Upper lobe of right lung (tissue), 1 donor: ENCODE results near the gene INTU. TPM values are rescaled to one million over a fixed set of nuclear protein-coding genes. Genes with fewer than 3 reads are reported as not detected.
A peak's percentile ranks its signal among the peaks of the same experiment; 100 is the strongest.

Experiments used
- ATAC-seq: fragments of 200-7000 bp; cut with Tn5 transposase; one replicate; pipeline ENCODE4 v1.9.1; 2020; ENCODE audit warnings: mild to moderate bottlenecking, moderate library complexity
- DNase-seq: peaks from one replicate; pipeline ENCODE4 v3.0.0-alpha.2; 2020
- H3K27ac ChIP-seq: fragments of 200-600 bp; one replicate; pipeline ENCODE4 v1.8.0; 2022
- H3K27me3 ChIP-seq: fragments of 200-600 bp; one replicate; pipeline ENCODE4 v1.8.0; 2022; ENCODE audit warnings: mild to moderate bottlenecking
- H3K36me3 ChIP-seq: fragments of 200-600 bp; one replicate; pipeline ENCODE4 v1.8.0; 2022
- H3K4me1 ChIP-seq: fragments of 200-600 bp; one replicate; pipeline ENCODE4 v1.8.0; 2022
- H3K4me3 ChIP-seq: fragments of 200-600 bp; one replicate; pipeline ENCODE4 v1.8.0; 2022; ENCODE audit warnings: mild to moderate bottlenecking
- H3K9me3 ChIP-seq: fragments of 200-600 bp; one replicate; pipeline ENCODE4 v1.8.0; 2022
- CTCF ChIP-seq: fragments of 200-600 bp; IDR thresholded peaks from one replicate; pipeline ENCODE4 v1.8.0; 2022; ENCODE audit warnings: antibody characterized with exemption
- intact Hi-C: fragments of 100-400 bp; cut with DNase I; formaldehyde crosslinking; loops from one replicate; pipeline ENCODE4 v1.11.0; 2022
- total RNA-seq: library from RNA; stranded (reverse); fragmentation: NEBNext Ultra II Directional; extraction: Animal tissue kit (Norgen Biotek cat#: 25700); gene quantifications from one replicate; pipeline ENCODE4 v1.2.1, GENCODE V29; 2021
- donor health status: DM: no; HTN: yes; CAD: no; lungs with severe emphysema.

Gene INTU
- total RNA-seq, 1 donor from 2014 or later, result 11.4 TPM

- H3K27me3 ChIP-seq, result peaks cover 34% of the 10 kb centered on the region
- intact Hi-C loops, result no loop called here
- H3K9me3 ChIP-seq, result no peaks in the 10 kb centered on the region
- no peaks in the 10 kb centered on the region for H3K36me3 ChIP-seq
- no peak overlapping the region for H3K4me3 ChIP-seq
- H3K27ac ChIP-seq, result no peak overlapping the region
- no peak for ATAC-seq
- no peaks in the 10 kb centered on the region for H3K4me1 ChIP-seq
- no peak for DNase-seq
- no peak for TF ChIP-seq CTCF
Observed at GRCh38 chr4:127618427-127618826, 14.3 kb upstream of the INTU start.

DNA sequence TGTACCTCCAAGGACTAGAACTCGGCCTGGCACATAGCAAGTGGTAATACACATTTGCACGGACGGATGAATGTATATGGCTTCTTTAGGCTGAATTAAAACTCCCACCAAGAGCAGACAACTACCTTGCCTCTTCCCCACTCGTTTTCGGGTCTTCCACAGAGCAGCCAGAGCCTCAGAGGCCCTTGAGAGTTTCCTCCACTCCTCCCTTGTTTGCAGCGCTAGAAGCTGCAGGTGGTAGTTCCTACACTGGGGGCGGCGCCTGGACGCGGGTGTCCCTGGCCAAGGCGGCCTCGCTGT, 10.2 kb upstream of the INTU start:
- Histone ChIP-seq H3K4me3 (peak overlapping the region; percentile 54), H3K27ac (no peak overlapping the region), H3K36me3 (no peaks in the 10 kb centered on the region), H3K4me1 (no peaks in the 10 kb centered on the region), H3K9me3 (no peaks in the 10 kb centered on the region), H3K27me3 (peaks cover 34% of the 10 kb centered on the region)
- DNase-seq (no peak), ATAC-seq (no peak)
- intact Hi-C loops, result no loop called here
- TF ChIP-seq CTCF, result no peak

DNA sequence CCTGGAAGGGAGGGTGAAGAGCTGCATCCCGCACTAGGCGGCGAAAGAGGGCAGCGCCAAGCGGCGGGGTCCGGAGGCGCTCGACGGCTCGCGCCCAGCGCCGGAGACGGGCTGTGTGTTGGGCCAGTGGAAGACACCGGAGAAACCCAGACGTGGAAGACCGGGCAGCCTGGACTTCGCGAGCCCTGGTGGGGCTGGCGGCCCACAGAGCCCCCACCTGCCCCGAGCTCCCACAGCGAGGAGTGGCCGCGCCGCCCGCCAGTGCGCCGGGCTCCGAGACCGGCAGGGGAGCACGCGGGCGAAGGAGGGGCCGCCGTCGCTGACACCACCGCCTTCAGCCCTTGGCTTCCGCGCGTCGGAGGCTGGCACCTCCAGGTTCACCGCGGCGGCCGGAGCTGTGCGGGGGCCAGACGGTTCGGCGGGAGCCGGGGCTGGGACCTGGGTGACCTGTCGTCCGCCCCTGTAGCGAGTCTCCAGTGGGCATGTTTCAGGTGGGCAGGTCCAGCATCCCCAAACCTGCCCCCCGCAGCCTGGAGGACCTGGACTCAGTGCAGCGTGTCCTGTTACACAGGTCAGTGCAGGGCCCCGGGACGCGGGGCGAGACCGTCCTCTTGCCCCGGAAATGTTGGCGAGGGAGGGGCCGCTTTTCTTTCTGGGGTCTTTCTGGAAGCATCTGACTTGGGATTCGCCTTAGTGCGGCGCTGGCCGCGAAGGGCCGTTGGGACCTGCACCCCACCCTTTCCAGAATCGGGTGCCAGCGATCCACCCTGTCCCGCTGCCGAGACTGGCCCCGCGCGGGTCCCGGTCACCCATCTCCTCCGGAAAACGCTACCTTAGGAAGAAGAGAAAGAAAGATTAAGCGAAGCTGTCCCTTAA, 9.6 kb upstream of the INTU start:
- Histone ChIP-seq H3K4me3 (peak overlapping the region; percentile 54), H3K27me3 (peaks cover 34% of the 10 kb centered on the region), H3K9me3 (no peaks in the 10 kb centered on the region), H3K4me1 (no peaks in the 10 kb centered on the region), H3K36me3 (no peaks in the 10 kb centered on the region), H3K27ac (peak overlapping the region; percentile 18)
- DNase-seq, result peak; percentile 76
- TF ChIP-seq CTCF, result peak; percentile 32
- peak; percentile 91 for ATAC-seq
- intact Hi-C loops, result no loop called here

DNA sequence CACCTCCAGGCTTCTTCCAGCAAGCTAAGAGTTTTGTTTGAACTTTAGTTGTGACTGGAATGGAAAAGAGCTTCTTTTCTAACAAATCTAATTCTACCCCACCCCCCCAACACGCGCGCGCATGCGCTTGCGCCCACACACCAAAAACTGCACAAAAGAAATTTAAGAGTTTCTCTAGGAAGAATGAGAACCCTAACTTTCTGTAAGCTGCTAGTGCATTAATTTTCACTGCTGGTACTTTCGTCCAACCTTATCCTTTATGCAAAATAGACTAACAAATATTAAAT, 9.0 kb upstream of the INTU start:
- no peak for TF ChIP-seq CTCF
- peak; percentile 60 for DNase-seq
- intact Hi-C loops, result no loop called here
- ATAC-seq, result no peak
- H3K36me3 ChIP-seq, result no peaks in the 10 kb centered on the region
- H3K27me3 ChIP-seq, result peaks cover 34% of the 10 kb centered on the region
- peak overlapping the region; percentile 54 for H3K4me3 ChIP-seq
- H3K27ac ChIP-seq, result no peak overlapping the region
- no peaks in the 10 kb centered on the region for H3K4me1 ChIP-seq
- no peaks in the 10 kb centered on the region for H3K9me3 ChIP-seq

DNA sequence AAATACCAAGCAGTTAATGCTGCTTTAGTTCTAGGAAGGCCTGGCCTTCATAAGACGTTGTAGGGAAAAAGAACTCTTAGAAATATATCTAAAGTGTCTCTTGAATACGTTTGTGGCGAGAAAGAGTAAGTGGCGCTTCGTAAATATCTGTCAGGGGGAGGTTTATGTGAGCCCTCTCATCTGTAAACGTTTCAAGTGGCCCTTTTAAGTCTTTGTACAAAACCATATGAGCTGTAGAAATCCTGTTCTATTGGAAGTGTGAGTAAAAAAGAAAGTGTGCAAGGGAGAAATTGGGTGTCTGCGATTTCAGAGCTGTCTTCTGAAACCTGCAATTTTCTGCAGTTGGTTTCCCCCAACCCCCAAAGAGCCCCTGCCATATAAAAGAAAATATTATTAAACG, 8.6 kb upstream of the INTU start:
- H3K36me3 ChIP-seq, result no peaks in the 10 kb centered on the region
- H3K4me3 ChIP-seq, result peak overlapping the region; percentile 54
- no peaks in the 10 kb centered on the region for H3K9me3 ChIP-seq
- peaks cover 30% of the 10 kb centered on the region for H3K27me3 ChIP-seq
- intact Hi-C loops, result no loop called here
- H3K27ac ChIP-seq, result no peak overlapping the region
- ATAC-seq (no peak), DNase-seq (no peak)
- no peaks in the 10 kb centered on the region for H3K4me1 ChIP-seq
- no peak for TF ChIP-seq CTCF

DNA sequence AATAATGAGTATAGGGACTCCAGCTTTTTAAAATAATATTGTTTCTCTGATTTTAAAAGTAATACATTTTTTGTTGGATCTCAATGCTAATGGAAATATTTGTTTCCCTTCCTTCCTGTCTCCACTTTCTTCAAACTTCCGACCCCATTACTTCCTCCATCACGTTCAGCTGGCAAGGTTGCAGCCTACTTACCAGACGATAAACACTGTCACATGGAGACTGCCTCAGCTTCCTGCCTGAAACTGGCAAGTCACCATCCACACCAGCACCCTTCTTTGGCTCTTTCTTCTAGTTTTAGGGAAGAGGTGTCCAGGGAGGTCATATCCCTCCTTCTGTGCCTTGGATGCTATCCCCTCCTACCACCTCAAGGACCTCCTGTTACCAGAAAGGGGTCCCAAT, 3.4 kb upstream of the INTU start:
- no peak for DNase-seq
- no peak overlapping the region for H3K4me3 ChIP-seq
- H3K27ac ChIP-seq, result no peak overlapping the region
- intact Hi-C loops, result no loop called here
- no peaks in the 10 kb centered on the region for H3K9me3 ChIP-seq
- no peak for ATAC-seq
- H3K36me3 ChIP-seq, result no peaks in the 10 kb centered on the region
- H3K27me3 ChIP-seq, result no peaks in the 10 kb centered on the region
- no peak for TF ChIP-seq CTCF
- no peaks in the 10 kb centered on the region for H3K4me1 ChIP-seq
